Mucosa of rectum (tissue), 2 donors: ENCODE measurements around the gene TNS3.

Experiments
- H3K27ac ChIP-seq, 2 donors: one replicate each; pipeline ENCODE4 v1.7.0; 2013; ENCODE audit warnings: inconsistent platforms in 2 of 2, low read depth in 2 of 2, low read length in 2 of 2
- H3K27me3 ChIP-seq, 2 donors: one replicate each; pipeline ENCODE4 v1.7.0; 2013; ENCODE audit warnings: low read length in 2 of 2; ENCODE audit not compliant: control insufficient read depth in 2 of 2, insufficient read depth in 2 of 2
- H3K36me3 ChIP-seq, 2 donors: one replicate each; pipeline ENCODE4 v1.7.0; 2013; ENCODE audit warnings: low read length in 2 of 2; ENCODE audit not compliant: control insufficient read depth in 2 of 2, insufficient read depth in 2 of 2
- H3K4me1 ChIP-seq, 2 donors: one replicate each; pipeline ENCODE4 v1.7.0; 2013; ENCODE audit warnings: low read length in 2 of 2, mild to moderate bottlenecking in 1 of 2; ENCODE audit not compliant: control insufficient read depth in 2 of 2, insufficient read depth in 2 of 2
- H3K4me3 ChIP-seq, 2 donors: one replicate each; pipeline ENCODE4 v1.7.0; 2013; ENCODE audit warnings: low read length in 2 of 2
- H3K9ac ChIP-seq, 2 donors: one replicate each; pipeline ENCODE4 v1.7.0; 2013; ENCODE audit warnings: low read length in 2 of 2, low read depth in 1 of 2, mild to moderate bottlenecking in 1 of 2
- H3K9me3 ChIP-seq, 2 donors: one replicate each; pipeline ENCODE4 v1.7.0; 2013; ENCODE audit warnings: low read length in 2 of 2; ENCODE audit not compliant: control insufficient read depth in 2 of 2
- donor health status: healthy.
- donor health status: Normal muscosa, but diverticular disease.

TNS3 gene

DNA sequence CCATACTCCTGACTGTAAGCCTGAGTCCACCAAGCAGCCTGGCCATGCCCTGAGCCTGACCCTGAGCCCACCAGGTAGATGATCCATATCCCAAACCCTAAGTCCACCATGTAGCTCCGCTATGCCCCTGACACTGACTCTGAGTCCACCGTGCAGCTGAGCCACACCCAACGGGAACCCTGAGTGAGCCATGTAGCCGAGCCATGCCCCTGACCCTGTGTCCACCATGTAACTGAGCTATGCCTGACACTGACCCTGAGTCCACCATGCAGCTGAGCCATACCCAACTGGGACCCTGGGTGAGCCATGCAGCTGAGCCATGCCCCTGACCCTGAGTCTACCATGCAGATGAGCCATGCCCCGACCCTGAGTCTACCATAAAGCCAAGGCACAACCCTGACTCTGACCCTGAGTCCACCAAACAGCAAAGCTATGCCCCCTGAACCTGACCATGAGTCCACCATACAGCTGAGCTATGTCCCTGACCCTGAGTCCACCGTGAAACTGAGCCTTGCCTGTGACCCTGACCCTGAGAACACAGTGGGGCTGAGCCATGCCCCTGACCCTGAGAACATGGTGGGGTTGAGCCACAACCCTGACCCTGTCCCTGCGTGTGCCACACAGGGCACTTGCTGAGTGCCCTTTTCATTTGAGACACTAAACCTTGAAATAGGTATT, 299.8 kb downstream of the TNS3 start:
- H3K9ac ChIP-seq: no peak overlapping the region
- no peaks in the 10 kb centered on the region for H3K9me3 ChIP-seq
- H3K27me3 ChIP-seq: no peaks in the 10 kb centered on the region
- peaks cover 68 to 82% of the 10 kb centered on the region in 2 donors for H3K36me3 ChIP-seq
- peaks cover 16 to 21% of the 10 kb centered on the region in 2 donors for H3K4me1 ChIP-seq
- H3K4me3 ChIP-seq: no peak overlapping the region
- no peak overlapping the region for H3K27ac ChIP-seq

DNA sequence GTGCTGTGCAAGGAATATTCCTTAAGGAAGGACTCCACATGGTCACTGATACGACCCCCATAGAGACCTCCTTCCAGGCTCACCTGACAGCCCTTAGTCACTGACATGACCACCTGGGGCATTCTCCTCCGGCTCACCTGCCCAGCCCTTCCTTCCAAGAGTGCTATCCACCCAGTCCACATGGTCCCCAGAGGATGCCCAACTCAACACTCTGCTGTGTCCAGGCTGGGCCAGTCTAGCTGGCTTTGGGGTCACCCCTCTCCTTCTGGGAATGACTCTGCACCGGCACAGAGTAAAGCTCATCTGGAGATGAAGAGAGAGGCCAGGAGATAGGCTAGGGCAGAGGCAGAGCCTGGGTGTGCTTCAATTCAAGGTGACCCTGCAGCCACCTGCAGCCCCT, 300.8 kb downstream of the TNS3 start:
- H3K9me3 ChIP-seq: no peaks in the 10 kb centered on the region
- H3K4me1 ChIP-seq: peaks cover 16 to 21% of the 10 kb centered on the region in 2 donors
- H3K9ac ChIP-seq: no peak overlapping the region
- peaks cover 69 to 85% of the 10 kb centered on the region in 2 donors for H3K36me3 ChIP-seq
- no peak overlapping the region for H3K4me3 ChIP-seq
- H3K27ac ChIP-seq: no peak overlapping the region
- no peaks in the 10 kb centered on the region for H3K27me3 ChIP-seq

- no peaks in the 10 kb centered on the region for H3K27me3 ChIP-seq
- H3K27ac ChIP-seq: no peak overlapping the region
- H3K4me1 ChIP-seq: peaks cover 16 to 21% of the 10 kb centered on the region in 2 donors
- no peaks in the 10 kb centered on the region for H3K9me3 ChIP-seq
- peaks cover 65 to 82% of the 10 kb centered on the region in 2 donors for H3K36me3 ChIP-seq
- H3K4me3 ChIP-seq: no peak overlapping the region
- no peak overlapping the region for H3K9ac ChIP-seq
Measured at GRCh38 chr7:47280114-47280513, 301.8 kb downstream of the TNS3 start.

DNA sequence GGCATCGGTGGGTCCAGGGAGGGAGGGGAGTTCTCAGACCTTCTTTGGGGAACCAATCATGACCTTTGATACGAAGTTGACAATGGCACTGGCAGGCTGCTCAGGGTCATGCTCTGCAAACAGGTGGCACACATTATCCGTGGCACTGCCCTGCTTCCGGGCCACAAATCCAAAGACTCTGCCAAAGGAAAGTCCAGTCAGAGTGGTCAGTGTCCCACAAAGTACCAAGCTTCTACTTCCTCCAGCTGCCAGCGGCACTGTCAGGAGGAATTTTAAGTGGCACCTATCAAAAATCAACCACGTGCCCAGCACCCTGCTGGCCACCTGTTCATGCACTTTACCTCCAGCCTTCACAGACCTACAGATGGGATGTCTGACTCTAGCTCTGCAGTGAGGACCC, 303.9 kb downstream of the TNS3 start:
- Histone ChIP-seq H3K4me3 (no peak overlapping the region), H3K27ac (no peak overlapping the region), H3K36me3 (peaks cover 50 to 63% of the 10 kb centered on the region in 2 donors), H3K27me3 (no peaks in the 10 kb centered on the region), H3K9me3 (no peaks in the 10 kb centered on the region), H3K4me1 (peaks cover 3 to 5% of the 10 kb centered on the region in 2 donors), H3K9ac (no peak overlapping the region)

DNA sequence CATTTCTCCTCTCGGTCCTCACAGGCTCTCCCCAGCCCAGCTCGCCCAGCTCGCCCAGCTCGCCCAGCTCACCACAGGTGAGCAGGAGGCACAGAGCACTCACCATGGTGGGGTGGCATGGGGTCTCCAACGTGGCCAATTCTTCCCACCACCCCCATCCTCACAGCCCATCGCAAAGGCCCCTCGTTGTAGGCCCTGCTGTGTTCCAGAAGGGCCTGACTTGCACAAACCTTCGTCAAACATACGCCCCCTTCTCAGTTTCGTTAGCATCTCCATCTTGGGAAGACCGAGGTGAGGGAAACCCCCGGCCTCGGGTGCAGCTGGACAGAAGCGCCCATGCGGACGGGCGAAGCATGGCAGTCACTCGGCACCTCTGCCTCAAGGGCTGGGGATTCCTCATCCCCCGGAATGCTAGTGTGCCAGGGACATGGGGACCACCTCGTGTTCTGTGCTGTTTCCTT, 304.6 kb downstream of the TNS3 start:
- peaks cover 44 to 56% of the 10 kb centered on the region in 2 donors for H3K36me3 ChIP-seq
- no peaks in the 10 kb centered on the region for H3K27me3 ChIP-seq
- H3K9ac ChIP-seq: no peak overlapping the region
- H3K9me3 ChIP-seq: no peaks in the 10 kb centered on the region
- no peak overlapping the region for H3K4me3 ChIP-seq
- H3K4me1 ChIP-seq: no peaks in the 10 kb centered on the region
- H3K27ac ChIP-seq: no peak overlapping the region

- Histone ChIP-seq H3K9me3 (no peaks in the 10 kb centered on the region), H3K9ac (no peak overlapping the region), H3K4me1 (peaks cover 0 to 3% of the 10 kb centered on the region in 2 donors), H3K4me3 (no peak overlapping the region), H3K27ac (no peak overlapping the region), H3K27me3 (no peaks in the 10 kb centered on the region), H3K36me3 (peaks cover 29 to 31% of the 10 kb centered on the region in 2 donors)
Measured at GRCh38 chr7:47273974-47274766, 307.7 kb downstream of the TNS3 start.

GRCh38 chr7:47273088-47273487, 308.8 kb downstream of the TNS3 start:
- Histone ChIP-seq H3K36me3 (peaks cover 20 to 22% of the 10 kb centered on the region in 2 donors), H3K4me3 (no peak overlapping the region), H3K9me3 (peaks cover 0 to under 1% of the 10 kb centered on the region in 2 donors), H3K4me1 (peaks cover 0 to 4% of the 10 kb centered on the region in 2 donors), H3K9ac (no peak overlapping the region), H3K27ac (no peak overlapping the region), H3K27me3 (no peaks in the 10 kb centered on the region)

DNA sequence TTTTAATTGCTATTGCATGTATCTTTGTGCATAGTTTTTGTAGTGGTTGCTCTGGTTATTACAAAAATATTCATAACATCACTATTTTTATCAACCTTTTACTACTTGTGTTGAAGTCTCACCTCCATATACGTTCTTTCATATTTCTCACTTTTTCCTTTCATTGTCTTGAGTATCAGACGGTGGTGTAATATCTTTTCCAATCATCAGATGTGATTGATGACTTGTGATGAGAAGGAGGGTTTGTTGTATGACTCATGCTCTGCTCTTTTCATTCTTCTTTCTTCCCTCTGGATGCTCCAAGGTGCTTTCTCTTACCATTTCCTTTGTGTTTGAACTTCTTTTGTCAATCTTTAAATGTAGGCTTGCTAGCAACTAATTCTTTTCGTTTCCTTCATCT, 310.2 kb downstream of the TNS3 start:
- Histone ChIP-seq H3K27me3 (no peaks in the 10 kb centered on the region), H3K36me3 (peaks cover 10% of the 10 kb centered on the region in 2 donors), H3K27ac (no peak overlapping the region), H3K9me3 (peaks cover 0 to 2% of the 10 kb centered on the region in 2 donors), H3K9ac (no peak overlapping the region), H3K4me3 (no peak overlapping the region), H3K4me1 (peaks cover 6 to 8% of the 10 kb centered on the region in 2 donors)

GRCh38 chr7:47268851-47269836, 312.8 kb downstream of the TNS3 start:
- H3K27ac ChIP-seq: no peak overlapping the region
- H3K9ac ChIP-seq: no peak overlapping the region

More at GRCh38 chr7:47268851-47269836, 312.8 kb downstream of the TNS3 start:
- no peak overlapping the region for H3K4me3 ChIP-seq
- H3K9me3 ChIP-seq: peaks cover 0 to 2% of the 10 kb centered on the region in 2 donors
- H3K27me3 ChIP-seq: no peaks in the 10 kb centered on the region
- no peaks in the 10 kb centered on the region for H3K36me3 ChIP-seq
- H3K4me1 ChIP-seq: peaks cover 12 to 17% of the 10 kb centered on the region in 2 donors
